GM18508 (cell line): ENCODE data around the gene PITRM1.
"Not testable (repeated sequence)": the region's sequence is repeated elsewhere in the genome, so short reads cannot be mapped to it uniquely, and the experiment has no call there.

Experiments used
- ATAC-seq: cut with Tn5 transposase; IDR thresholded peaks from one replicate; pipeline ENCODE4 v1.9.1; 2021; ENCODE audit warnings: moderate number of reproducible peaks; ENCODE audit not compliant: insufficient read depth, unreplicated experiment

The PITRM1 gene

GRCh38 chr10:3106328-3106727 lies 66.3 kb downstream of the PITRM1 start:
- not testable (repeated sequence) for ATAC-seq

GRCh38 chr10:3105905-3106304 lies 66.7 kb downstream of the PITRM1 start:
- ATAC-seq = no peak

- ATAC-seq = no peak
Measured at GRCh38 chr10:3105166-3105565, 67.4 kb downstream of the PITRM1 start.

GRCh38 chr10:3104251-3104918 lies 68.2 kb downstream of the PITRM1 start:
- no peak for ATAC-seq

GRCh38 chr10:3103646-3104045 lies 68.9 kb downstream of the PITRM1 start:
- ATAC-seq = no peak

- no peak for ATAC-seq
Measured at GRCh38 chr10:3102720-3103427, 69.7 kb downstream of the PITRM1 start.

GRCh38 chr10:3100856-3101640 lies 71.5 kb downstream of the PITRM1 start:
- no peak for ATAC-seq

GRCh38 chr10:3100093-3100792 lies 72.3 kb downstream of the PITRM1 start:
- ATAC-seq = no peak

GRCh38 chr10:3099291-3100092 lies 73.1 kb downstream of the PITRM1 start:
- ATAC-seq = no peak

GRCh38 chr10:3098689-3099088 lies 73.9 kb downstream of the PITRM1 start:
- ATAC-seq = no peak

GRCh38 chr10:3097160-3097559 lies 75.4 kb downstream of the PITRM1 start:
- ATAC-seq = no peak

- ATAC-seq = no peak
Measured at GRCh38 chr10:3096149-3096548, 76.4 kb downstream of the PITRM1 start.

- no peak for ATAC-seq
Measured at GRCh38 chr10:3095373-3096139, 77.0 kb downstream of the PITRM1 start.

- no peak for ATAC-seq
Measured at GRCh38 chr10:3094609-3095036, 78.0 kb downstream of the PITRM1 start.

GRCh38 chr10:3093996-3094395 lies 78.6 kb downstream of the PITRM1 start:
- no peak for ATAC-seq

- no peak for ATAC-seq
Measured at GRCh38 chr10:3091921-3092320, 80.7 kb downstream of the PITRM1 start.

- no peak for ATAC-seq
Measured at GRCh38 chr10:3090914-3091787, 81.4 kb downstream of the PITRM1 start.

GRCh38 chr10:3090388-3090787 lies 82.2 kb downstream of the PITRM1 start:
- no peak for ATAC-seq
